ENCODE measurements around the gene HDLBP. TPM values are rescaled to one million over a fixed set of nuclear protein-coding genes. Genes with fewer than 3 reads are reported as not detected.

HDLBP gene
- total RNA-seq, 1 donor from 2014 or later: 300 TPM

DNA sequence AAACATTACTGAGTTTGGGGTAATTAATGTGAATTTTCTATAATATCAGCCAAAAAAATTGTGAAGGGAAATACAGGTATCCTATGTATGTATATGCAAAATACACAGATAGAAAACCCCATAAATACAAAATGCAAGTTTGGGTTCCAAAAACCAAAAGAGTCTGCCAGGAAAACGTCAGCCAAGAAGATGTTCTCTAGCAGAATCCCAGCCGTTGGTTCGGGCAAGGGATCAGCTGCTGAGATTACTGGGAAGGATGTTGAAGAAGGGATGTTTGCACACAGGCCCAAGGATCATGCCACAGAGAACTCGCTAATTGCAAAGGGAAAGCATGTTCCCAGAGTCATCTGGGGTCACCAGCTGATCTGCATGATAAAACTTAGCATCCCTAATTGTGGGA is 136.5 kb downstream of the HDLBP start:
- intact Hi-C loops (cut with DNase I): loop anchor here (5.0 kb wide), 1 partner anchor 108 kb away; no protein-coding TSS in a partner anchor
- H3K9me3 ChIP-seq: no peaks in the 10 kb centered on the region
- DNase-seq (ENCODE audit: extremely low spot score in 2 of 2): no peak
- H3K4me3 ChIP-seq: no peak overlapping the region
- peak overlapping the region; percentile 43 for H3K27ac ChIP-seq
- H3K27me3 ChIP-seq: no peaks in the 10 kb centered on the region
- TF ChIP-seq, protein P1, sequence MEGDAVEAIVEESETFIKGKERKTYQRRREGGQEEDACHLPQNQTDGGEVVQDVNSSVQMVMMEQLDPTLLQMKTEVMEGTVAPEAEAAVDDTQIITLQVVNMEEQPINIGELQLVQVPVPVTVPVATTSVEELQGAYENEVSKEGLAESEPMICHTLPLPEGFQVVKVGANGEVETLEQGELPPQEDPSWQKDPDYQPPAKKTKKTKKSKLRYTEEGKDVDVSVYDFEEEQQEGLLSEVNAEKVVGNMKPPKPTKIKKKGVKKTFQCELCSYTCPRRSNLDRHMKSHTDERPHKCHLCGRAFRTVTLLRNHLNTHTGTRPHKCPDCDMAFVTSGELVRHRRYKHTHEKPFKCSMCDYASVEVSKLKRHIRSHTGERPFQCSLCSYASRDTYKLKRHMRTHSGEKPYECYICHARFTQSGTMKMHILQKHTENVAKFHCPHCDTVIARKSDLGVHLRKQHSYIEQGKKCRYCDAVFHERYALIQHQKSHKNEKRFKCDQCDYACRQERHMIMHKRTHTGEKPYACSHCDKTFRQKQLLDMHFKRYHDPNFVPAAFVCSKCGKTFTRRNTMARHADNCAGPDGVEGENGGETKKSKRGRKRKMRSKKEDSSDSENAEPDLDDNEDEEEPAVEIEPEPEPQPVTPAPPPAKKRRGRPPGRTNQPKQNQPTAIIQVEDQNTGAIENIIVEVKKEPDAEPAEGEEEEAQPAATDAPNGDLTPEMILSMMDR (IDR thresholded peaks at IDR 0.05): no peak
- TF ChIP-seq POLR2A (IDR thresholded peaks at IDR 0.05) (no peak), POLR2AphosphoS5 (IDR thresholded peaks at IDR 0.05; ENCODE audit: insufficient read depth in 1 of 2, low read depth in 1 of 2) (no peak)
- peaks cover 0 to 34% of the 10 kb centered on the region in 2 donors for H3K36me3 ChIP-seq
- H3K4me1 ChIP-seq: no peaks in the 10 kb centered on the region

DNA sequence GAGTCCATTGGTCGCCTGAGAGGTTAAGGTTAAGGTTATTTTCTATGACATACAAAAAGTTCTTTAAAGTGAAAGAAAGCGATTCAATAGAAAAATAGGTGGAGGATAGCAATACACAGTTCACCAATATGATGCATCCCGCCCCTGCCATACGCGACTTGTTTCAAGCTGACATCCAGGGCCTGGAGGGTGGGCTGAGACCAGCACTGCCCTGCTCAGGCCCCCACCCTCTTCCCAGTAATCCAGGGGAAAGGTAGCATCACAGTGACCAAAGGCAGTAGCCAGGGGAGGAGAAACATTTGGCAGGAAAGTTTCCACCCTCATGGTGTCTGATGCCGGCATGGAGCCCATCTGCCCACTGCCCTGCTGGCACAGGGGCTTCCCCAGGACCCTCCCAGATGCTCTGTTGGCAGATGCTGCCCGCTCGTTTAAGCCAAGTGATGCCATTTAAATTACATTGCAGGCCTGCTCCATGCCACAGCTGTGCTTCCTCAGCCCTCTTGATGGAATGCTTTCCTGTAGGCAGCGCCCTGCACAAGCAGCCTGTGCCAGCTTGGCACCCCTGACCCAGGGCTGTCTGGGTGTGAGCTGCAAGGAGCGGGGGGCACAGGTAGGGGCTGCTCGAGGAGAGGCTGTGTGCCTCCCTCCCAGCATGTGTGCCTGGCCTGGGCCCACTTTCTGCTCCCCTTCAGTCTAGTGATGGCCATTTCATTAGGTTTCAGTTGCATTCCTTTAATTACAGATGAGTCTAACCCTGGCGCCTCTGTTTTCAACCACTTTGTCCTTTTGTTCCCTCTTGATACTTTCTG is 137.7 kb downstream of the HDLBP start:
- Histone ChIP-seq H3K4me1 (no peaks in the 10 kb centered on the region), H3K27ac (no peak overlapping the region), H3K27me3 (no peaks in the 10 kb centered on the region), H3K4me3 (no peak overlapping the region), H3K9me3 (no peaks in the 10 kb centered on the region), H3K36me3 (peaks cover 0 to 27% of the 10 kb centered on the region in 2 donors)
- intact Hi-C loops (cut with DNase I): loop anchor here (5.0 kb wide), 1 partner anchor 110 kb away; no protein-coding TSS in a partner anchor
- TF ChIP-seq POLR2AphosphoS5 (IDR thresholded peaks at IDR 0.05; ENCODE audit: insufficient read depth in 1 of 2, low read depth in 1 of 2) (no peak), POLR2A (IDR thresholded peaks at IDR 0.05) (no peak)
- TF ChIP-seq, protein P1 (IDR thresholded peaks at IDR 0.05): no peak
- DNase-seq (ENCODE audit: extremely low spot score in 2 of 2): no peak

Other genes with a start within 250 kb of the HDLBP start
- gene MTERF4, start 213.4 kb downstream of the HDLBP start, total RNA-seq: 30.2 TPM
- gene PASK, start 166.2 kb downstream of the HDLBP start, total RNA-seq: 6.4 TPM
- gene PPP1R7, start 165.2 kb downstream of the HDLBP start, total RNA-seq: 51.1 TPM
- gene ANO7, start 127.0 kb downstream of the HDLBP start, total RNA-seq: 0.98 TPM
- 198 TPM for gene SEPTIN2, start 253 bp upstream of the HDLBP start, total RNA-seq
- gene FARP2, start 40.6 kb upstream of the HDLBP start, total RNA-seq: 32.9 TPM
- gene STK25, start 192.9 kb upstream of the HDLBP start, total RNA-seq: 197 TPM
- 35.1 TPM for gene BOK, start 243.1 kb upstream of the HDLBP start, total RNA-seq